NCI-H1930 (cell line): Measurements from ENCODE around the gene SH3PXD2B.
"Not testable (repeated sequence)": the region's sequence is repeated elsewhere in the genome, so short reads cannot be mapped to it uniquely, and the experiment has no call there.

ENCODE experiments used
- DNase-seq, 2 experiments: peaks; one replicate each; lab custom pipeline; 2025; lab: John Stamatoyannopoulos, UW

SH3PXD2B gene

DNA sequence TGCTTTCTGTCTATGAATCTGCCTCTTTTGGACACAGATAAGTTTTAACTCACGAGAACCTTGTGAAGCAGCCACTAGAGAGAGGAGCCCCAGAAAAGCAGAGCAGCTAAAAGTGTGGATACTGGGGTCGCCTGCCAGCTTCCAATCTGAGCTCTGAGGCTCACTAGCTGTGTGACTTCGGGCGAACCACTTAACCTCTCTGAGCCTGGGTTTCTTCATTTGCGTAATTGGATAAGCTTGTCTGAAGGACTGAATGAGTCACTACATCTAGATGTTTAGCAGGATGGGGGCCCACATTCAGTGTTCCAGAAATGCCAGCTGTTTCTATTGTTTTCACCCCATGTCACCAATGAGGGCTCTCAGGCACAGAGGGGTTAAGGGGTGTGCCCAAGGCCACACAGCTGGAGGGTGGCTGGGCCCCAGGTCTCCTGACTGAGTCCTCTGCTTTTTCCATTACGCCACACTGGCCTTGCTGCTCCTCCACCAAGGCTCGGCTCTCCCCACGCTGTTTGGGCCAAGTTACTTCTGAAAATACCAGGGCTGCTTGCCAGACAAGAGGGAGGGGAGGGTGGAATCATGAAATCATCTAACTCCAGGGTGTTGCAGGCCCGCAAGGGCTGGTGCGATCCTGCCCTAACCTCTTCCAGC is 36.2 kb downstream of the SH3PXD2B start:
- no peak for DNase-seq

- DNase-seq, result no peak
These were observed 37.0 kb downstream of the SH3PXD2B start for GRCh38 chr5:172417130-172417841.

DNA sequence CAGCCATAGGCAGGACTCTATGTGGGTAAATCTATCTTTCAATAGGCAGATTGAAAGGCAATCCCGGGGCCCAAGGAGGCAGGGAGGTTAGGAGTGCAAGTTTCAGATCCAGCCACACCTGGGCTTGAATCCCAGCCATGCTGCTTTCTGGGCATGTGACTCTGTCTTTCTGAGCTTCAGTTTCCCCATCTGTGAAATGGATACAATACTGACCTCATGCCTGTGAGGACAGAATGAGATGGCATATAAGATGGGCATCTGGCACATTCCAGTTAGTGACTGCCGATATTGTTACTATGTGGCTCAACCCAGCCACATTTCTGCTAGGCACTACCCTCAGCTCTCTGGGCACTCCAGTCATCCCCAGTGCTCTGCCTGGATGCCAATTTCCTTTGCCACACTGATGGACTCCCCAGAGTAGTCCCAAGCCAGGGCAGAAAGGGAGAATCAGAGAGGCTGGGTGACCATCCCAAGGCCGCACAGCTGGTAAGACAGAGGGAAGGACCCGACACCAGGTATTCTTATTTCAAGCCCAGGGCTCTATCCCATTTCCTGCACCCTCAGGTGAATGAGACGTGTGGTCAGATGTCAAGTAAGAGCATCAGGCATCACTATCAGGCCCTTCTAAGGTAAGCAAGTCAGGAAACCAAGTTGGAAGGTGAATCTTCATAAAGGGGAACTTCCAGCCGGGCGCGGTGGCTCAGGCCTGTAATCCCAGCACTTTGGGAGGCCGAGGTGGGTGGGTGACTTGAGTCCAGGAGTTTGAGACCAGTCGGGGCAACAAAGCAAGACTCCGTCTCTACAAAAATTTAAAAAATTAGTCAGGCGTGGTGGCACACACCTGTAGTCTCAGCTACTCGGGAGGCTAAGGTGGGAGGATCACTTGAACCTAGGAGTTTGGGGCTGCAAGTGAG is 38.7 kb downstream of the SH3PXD2B start:
- DNase-seq, result no peak

DNA sequence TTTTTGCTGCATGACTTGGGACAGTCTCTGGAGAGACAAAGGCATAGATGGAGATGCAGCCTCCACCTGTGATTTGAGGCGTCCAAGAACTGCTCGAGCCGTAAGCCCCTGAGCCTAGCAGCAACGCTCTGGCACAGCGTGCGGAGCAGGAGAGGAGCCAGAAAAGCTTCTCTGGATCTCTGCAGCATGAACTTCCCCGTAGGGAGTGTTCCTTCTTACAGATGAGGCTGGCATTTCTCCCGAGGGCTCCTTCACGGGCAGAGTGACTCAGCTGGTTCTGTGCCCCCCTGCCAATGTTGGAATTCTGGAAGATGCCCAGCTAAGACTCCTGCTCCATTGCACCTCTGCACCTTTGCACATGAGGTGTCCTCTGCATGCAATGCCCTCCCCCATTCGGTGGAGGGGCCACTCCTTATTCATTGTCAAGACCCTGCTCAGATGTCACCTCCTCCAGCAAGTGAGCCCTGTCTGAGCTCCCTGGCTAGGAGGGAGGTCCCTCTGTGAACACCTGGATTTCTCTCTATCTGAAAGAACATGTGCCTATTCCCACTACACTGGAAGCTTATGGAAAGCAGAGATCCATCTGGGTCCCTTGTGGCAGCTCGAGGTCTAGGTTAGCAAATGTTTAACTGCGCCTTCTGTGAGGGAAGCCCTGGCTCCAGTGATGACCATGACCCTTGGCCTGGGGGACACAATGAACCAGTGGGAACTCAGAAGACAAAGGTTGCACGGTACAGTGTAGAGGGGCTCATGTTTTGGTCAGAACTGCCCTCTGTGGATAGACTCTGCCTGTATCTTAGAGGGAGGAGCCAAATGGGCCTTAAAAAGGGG is 39.6 kb downstream of the SH3PXD2B start:
- no peak for DNase-seq

- no peak for DNase-seq
These were observed 40.6 kb downstream of the SH3PXD2B start for GRCh38 chr5:172413601-172414171.

DNA sequence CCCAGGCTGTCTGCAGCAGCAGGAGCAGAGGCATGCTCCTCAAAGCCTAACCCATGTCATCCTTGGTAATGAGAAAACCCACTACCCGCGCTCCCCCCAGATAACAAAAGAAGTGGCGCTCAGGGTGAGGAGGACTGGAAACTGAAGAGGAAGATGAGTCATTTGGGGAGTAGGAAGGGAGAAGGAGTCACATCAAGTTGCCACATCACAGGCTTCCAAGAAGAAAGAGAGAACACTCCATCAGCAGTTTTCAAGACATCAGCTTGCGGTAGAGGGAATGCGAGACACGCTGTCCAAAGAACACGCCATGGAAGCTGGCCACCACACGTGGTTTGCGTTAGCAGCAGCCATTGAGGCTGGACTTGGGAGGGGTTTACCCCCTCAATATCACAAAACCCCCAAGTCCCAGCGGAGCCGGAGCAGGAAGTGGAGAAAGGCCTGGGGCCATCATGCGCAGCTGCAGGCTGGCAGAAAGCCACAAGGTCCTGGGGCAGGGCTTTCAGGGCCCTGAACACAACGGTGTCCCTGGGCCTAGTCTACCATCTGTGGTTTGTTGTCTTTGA is 41.5 kb downstream of the SH3PXD2B start:
- no peak for DNase-seq

- no peak for DNase-seq
These were observed 42.7 kb downstream of the SH3PXD2B start for GRCh38 chr5:172411484-172412072.

DNA sequence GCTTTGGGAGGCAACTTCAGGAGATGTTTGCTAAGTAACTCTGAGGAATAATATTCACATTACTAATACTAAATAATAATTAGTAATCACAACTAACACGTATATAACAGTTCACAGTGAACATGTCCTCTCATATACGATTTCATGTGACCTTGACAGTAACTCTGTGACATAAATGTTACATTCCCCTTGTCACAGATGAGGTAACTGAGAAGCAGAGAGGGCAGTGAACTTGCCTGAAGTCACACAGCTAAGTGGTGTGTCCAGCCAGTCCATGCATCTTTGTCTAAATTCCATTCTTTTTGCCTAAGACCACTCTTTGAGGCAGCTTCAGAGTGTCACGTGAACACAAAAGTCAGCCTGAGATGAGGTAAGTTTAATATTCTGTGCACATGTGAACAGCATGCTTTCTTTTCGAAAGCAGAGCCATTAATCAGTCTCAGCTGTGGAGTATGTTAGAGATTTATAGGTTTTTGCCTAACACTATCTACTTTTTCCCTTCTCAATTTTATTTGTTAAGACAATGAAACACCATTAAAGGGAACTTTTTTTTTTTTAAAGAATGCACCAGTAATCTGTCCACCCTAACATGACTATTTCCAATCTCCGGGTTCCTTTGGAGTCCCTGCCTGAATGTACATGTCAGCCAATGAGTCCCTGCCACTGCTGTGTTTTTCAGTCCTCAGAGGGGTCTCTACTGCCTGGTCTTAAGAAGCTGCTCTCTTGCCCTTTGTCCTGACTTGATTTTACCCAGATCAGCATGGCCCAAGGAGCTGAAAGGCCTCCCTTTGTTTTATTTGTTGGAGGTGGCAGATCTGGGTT is 43.5 kb downstream of the SH3PXD2B start:
- DNase-seq, result no peak

GRCh38 chr5:172410160-172410559 is 44.2 kb downstream of the SH3PXD2B start:
- no peak for DNase-seq

GRCh38 chr5:172409477-172409876 is 44.8 kb downstream of the SH3PXD2B start:
- DNase-seq, result not testable (repeated sequence)

DNA sequence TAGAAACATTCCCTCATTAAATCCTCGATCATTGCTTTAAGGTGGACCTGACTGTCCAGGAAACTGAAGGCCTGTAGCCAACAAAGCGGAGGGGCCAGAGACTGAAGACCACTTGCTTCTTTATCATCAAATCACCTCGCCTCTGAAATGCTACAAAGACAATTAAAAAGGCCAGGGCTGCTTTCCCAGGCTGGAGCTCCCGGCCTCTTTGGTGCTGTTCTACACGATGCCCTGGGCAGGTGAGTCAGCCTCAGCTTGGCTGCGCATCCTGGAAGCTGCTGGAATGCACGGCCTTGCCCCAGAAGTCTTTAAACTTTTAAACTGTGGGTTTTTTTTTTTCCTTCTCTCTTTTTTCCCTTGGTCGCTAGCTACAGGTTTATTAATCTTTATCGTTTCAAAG is 46.5 kb downstream of the SH3PXD2B start:
- DNase-seq, result no peak

DNA sequence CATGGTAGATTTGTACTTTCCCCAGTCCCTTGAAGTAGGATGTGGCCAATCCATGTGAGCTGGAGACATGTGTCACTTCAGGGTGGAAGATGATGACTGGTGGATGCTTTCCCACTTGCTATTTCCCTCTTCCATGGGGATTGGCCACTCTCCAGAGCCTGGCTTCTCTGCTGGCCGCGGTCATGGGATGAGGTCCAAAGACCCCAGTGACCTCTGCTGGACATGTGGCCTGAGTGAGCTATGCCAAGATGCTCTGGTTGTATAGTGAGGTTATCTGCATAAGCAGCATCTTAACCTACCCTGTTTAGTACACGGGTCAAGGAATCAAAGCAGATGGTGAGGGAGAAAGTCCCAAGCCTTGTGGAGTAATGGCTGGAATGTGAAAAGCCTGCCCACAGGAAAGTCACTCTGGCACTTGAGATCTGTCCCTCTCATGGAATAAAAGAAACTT is 47.1 kb downstream of the SH3PXD2B start:
- DNase-seq, result no peak

DNA sequence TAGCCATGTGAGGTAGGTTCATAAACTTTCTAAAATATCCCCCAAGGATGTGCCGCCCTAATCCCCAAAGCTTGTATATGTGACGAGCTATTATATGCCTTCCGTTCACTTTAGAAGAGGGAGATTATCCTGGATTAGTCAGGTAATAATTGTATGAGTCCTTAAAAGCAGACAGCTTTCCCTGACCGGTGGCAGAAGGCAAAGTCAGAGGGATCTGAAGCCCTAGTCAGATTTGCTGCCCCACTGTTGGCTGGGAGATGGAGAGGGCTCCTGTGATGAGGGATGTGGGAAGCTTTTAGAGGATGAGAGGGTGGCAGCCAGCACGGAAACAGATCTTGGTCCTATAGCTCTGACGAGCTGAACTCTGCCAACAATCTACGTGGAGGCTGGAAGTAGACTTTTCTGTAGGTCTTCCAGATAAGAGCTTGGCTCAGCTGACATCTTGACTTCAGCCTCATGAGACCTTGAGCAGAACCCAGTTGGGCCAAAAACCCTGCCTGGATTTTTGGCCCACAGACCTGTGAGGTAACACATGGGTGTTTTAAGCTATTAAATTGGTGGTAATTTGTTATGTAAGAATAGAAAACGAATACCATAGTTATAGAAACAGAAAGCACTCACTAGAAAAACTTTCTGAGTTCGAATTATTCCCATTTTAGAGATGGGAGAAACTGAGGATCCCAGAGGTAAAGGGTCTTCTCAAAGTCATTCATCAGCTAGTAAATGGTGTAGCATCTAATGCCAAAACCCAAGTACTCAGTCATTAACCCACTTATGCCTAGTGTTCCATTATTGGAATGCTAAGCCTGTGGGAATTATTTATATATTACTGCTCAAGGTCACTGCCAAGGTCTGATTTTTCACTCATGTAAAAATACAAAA is 48.9 kb downstream of the SH3PXD2B start:
- no peak for DNase-seq

GRCh38 chr5:172404746-172405145 is 49.6 kb downstream of the SH3PXD2B start:
- no peak for DNase-seq

DNA sequence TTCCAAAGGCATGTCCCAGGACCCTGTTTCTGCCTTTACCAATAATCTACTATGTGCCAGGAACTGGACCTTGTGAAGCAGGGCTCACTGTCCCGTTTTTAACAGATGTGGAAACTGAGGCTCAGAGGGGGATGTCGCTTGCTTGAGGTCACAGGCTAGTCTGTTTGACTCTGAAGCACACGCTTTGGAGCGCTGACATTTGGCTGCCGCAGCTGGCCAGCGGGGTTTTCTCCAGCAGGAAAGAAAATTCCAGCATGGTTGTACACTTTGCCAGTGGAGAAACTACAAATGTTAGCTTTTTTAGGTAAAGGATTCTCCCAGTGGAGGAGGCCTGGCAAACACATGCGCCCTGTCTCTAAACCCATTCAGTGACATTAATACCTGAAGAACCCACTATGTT is 50.5 kb downstream of the SH3PXD2B start:
- no peak for DNase-seq

GRCh38 chr5:172403189-172403796 is 51.0 kb downstream of the SH3PXD2B start:
- no peak for DNase-seq

GRCh38 chr5:172402531-172403188 is 51.7 kb downstream of the SH3PXD2B start:
- no peak for DNase-seq

GRCh38 chr5:172402031-172402430 is 52.3 kb downstream of the SH3PXD2B start:
- not testable (repeated sequence) for DNase-seq
